OCI-LY1 (cell line): ENCODE data around the gene TM2D1.
A peak's percentile ranks its signal among the peaks of the same experiment; 100 is the strongest.

Experiments
- H2AFZ ChIP-seq: fragments of 200-600 bp; sonication (generic), shearing (Covaris generic); 2 replicates; pipeline ENCODE4 v1.6.0; 2014; ENCODE audit warnings: antibody characterized with exemption, mild to moderate bottlenecking, low read length
- H3F3A ChIP-seq: fragments of 200-600 bp; sonication (generic), shearing (Covaris generic); 2 replicates; pipeline ENCODE4 v1.6.0; 2014; ENCODE audit warnings: mild to moderate bottlenecking, antibody characterized with exemption, low read length, moderate library complexity; ENCODE audit not compliant: insufficient read depth
- H3K27ac ChIP-seq: fragments of 200-600 bp; sonication (generic); 2 replicates; pipeline ENCODE4 v1.5.1; 2014; ENCODE audit warnings: low read length, mixed run types, mild to moderate bottlenecking, low read depth; ENCODE audit not compliant: poor library complexity, severe bottlenecking
- H3K27me3 ChIP-seq: fragments of 200-600 bp; sonication (generic); 2 replicates; pipeline ENCODE4 v1.6.0; 2014; ENCODE audit warnings: antibody characterized with exemption, mild to moderate bottlenecking, low read length, moderate library complexity; ENCODE audit not compliant: insufficient read depth
- H3K36me3 ChIP-seq: fragments of 200-600 bp; sonication (generic); 2 replicates; pipeline ENCODE4 v1.6.1; 2014; ENCODE audit warnings: mild to moderate bottlenecking, antibody characterized with exemption, low read length, moderate library complexity, mixed read lengths; ENCODE audit not compliant: insufficient read depth
- H3K4me1 ChIP-seq: fragments of 200-600 bp; sonication (generic); 2 replicates; pipeline ENCODE4 v1.5.1; 2014; ENCODE audit warnings: mild to moderate bottlenecking, low read length, moderate library complexity; ENCODE audit not compliant: insufficient read depth, severe bottlenecking
- H3K4me2 ChIP-seq: fragments of 200-600 bp; sonication (generic), shearing (Covaris generic); 2 replicates; pipeline ENCODE4 v1.6.1; 2014; ENCODE audit warnings: low read length
- H3K4me3 ChIP-seq: fragments of 200-600 bp; sonication (generic); 2 replicates; pipeline ENCODE4 v1.5.1; 2014; ENCODE audit warnings: low read length, low read depth, mild to moderate bottlenecking, mixed read lengths; ENCODE audit not compliant: poor library complexity, severe bottlenecking
- H3K79me2 ChIP-seq: fragments of 200-600 bp; shearing (Covaris generic); 2 replicates; pipeline ENCODE4 v1.6.1; 2016; ENCODE audit warnings: mixed run types, low read length, mixed read lengths; ENCODE audit not compliant: insufficient read depth
- H3K9ac ChIP-seq: fragments of 200-600 bp; sonication (generic), shearing (Covaris generic); 2 replicates; pipeline ENCODE4 v1.6.1; 2014; ENCODE audit warnings: mild to moderate bottlenecking, low read length, mixed read lengths
- H3K9me2 ChIP-seq: fragments of 200-600 bp; sonication (generic), shearing (Covaris generic); 2 replicates; pipeline ENCODE4 v1.6.1; 2014; ENCODE audit warnings: low read depth, mild to moderate bottlenecking, low read length, mixed read lengths
- H3K9me3 ChIP-seq: fragments of 200-600 bp; shearing (Covaris generic); 2 replicates; pipeline ENCODE4 v1.6.1; 2014; ENCODE audit warnings: low read length, mixed read lengths
- H4K20me1 ChIP-seq: fragments of 200-600 bp; sonication (generic), shearing (Covaris generic); 2 replicates; pipeline ENCODE4 v1.6.0; 2016; ENCODE audit warnings: mild to moderate bottlenecking, low read length; ENCODE audit not compliant: insufficient read depth
- EZH2 ChIP-seq: fragments of 200-600 bp; sonication (generic), shearing (Covaris generic); IDR thresholded peaks from 2 replicates; pipeline ENCODE4 v1.8.0; 2017; ENCODE audit warnings: borderline replicate concordance, mixed run types, mild to moderate bottlenecking, antibody characterized with exemption, low read length, moderate library complexity, mixed read lengths
- TF ChIP-seq, protein P1 (sequence below): fragments of 200-600 bp; sonication (generic), shearing (Covaris generic); IDR thresholded peaks from 2 replicates; pipeline ENCODE4 v1.5.1; 2017; ENCODE audit warnings: mild to moderate bottlenecking, antibody characterized with exemption, low read length, moderate library complexity, mixed read lengths

Gene TM2D1

DNA sequence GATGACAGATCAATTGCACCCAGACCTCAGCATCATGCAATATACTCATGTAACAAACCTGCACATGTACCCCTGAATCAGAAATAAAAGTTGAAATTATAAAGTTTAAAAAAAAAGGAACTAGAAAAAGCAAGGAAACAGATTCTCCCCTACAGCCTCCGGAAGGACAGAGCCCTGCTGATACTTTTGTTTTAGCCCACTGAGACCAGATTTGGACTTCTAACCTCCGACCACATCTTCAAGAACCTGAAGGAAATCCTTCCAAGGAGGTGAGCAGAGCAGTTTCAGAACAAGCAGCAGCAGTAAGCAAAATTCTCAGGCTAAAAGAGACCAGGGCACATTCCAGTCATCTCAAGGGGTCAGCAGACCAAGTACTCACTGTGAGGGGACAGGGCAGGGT, 54.5 kb downstream of the TM2D1 start:
- no peak overlapping the region for H2AFZ ChIP-seq
- no peaks in the 10 kb centered on the region for H3K9me3 ChIP-seq
- H3K9ac ChIP-seq: no peak overlapping the region
- no peak overlapping the region for H3K4me2 ChIP-seq
- H3K9me2 ChIP-seq: no peaks in the 10 kb centered on the region
- no peaks in the 10 kb centered on the region for H3K36me3 ChIP-seq
- no peaks in the 10 kb centered on the region for H4K20me1 ChIP-seq
- H3K27ac ChIP-seq: no peak overlapping the region
- H3K4me3 ChIP-seq: no peak overlapping the region
- no peaks in the 10 kb centered on the region for H3K79me2 ChIP-seq
- H3F3A ChIP-seq: no peaks in the 10 kb centered on the region
- no peaks in the 10 kb centered on the region for H3K27me3 ChIP-seq
- no peaks in the 10 kb centered on the region for H3K4me1 ChIP-seq
- TF ChIP-seq, protein P1, sequence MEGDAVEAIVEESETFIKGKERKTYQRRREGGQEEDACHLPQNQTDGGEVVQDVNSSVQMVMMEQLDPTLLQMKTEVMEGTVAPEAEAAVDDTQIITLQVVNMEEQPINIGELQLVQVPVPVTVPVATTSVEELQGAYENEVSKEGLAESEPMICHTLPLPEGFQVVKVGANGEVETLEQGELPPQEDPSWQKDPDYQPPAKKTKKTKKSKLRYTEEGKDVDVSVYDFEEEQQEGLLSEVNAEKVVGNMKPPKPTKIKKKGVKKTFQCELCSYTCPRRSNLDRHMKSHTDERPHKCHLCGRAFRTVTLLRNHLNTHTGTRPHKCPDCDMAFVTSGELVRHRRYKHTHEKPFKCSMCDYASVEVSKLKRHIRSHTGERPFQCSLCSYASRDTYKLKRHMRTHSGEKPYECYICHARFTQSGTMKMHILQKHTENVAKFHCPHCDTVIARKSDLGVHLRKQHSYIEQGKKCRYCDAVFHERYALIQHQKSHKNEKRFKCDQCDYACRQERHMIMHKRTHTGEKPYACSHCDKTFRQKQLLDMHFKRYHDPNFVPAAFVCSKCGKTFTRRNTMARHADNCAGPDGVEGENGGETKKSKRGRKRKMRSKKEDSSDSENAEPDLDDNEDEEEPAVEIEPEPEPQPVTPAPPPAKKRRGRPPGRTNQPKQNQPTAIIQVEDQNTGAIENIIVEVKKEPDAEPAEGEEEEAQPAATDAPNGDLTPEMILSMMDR: no peak
- no peak for TF ChIP-seq EZH2

DNA sequence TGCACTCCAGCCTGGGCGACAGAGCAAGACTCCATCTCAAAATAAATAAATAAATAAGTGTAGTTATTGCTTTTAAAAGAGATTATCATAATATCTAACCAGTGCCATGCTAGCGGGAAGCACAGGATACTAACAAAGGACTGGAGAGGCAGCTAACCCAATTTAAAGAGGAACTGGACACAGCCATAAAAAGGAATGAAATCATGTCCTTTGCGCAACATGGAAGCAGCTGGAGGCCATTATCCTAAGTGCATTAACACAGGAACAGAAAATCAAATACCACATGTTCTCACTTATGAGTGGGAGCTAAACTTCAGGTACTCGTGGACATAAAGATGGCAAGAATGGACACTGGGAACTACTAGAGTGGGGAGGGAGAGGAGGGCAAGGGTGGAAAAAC, 54.9 kb downstream of the TM2D1 start:
- no peak overlapping the region for H3K4me2 ChIP-seq

GRCh38 chr1:61659061-61659460, 65.9 kb downstream of the TM2D1 start:
- Histone ChIP-seq H3K4me1 (no peaks in the 10 kb centered on the region), H3K9me2 (no peaks in the 10 kb centered on the region)
- TF ChIP-seq EZH2: no peak
- TF ChIP-seq, protein P1: peak; percentile 56

More for the DNA sequence above, 54.9 kb downstream of the TM2D1 start:
- H3K27me3 ChIP-seq: no peaks in the 10 kb centered on the region
- no peaks in the 10 kb centered on the region for H3K4me1 ChIP-seq
- TF ChIP-seq EZH2: no peak
- TF ChIP-seq, protein P1: no peak
- H3K79me2 ChIP-seq: no peaks in the 10 kb centered on the region
- no peak overlapping the region for H2AFZ ChIP-seq
- H3K27ac ChIP-seq: no peak overlapping the region
- no peak overlapping the region for H3K4me3 ChIP-seq
- no peak overlapping the region for H3K9ac ChIP-seq
- H3K36me3 ChIP-seq: no peaks in the 10 kb centered on the region
- no peaks in the 10 kb centered on the region for H3K9me2 ChIP-seq
- H4K20me1 ChIP-seq: no peaks in the 10 kb centered on the region
- H3F3A ChIP-seq: no peaks in the 10 kb centered on the region
- H3K9me3 ChIP-seq: no peaks in the 10 kb centered on the region

More at GRCh38 chr1:61659061-61659460, 65.9 kb downstream of the TM2D1 start:
- no peak overlapping the region for H3K4me2 ChIP-seq
- H3K9me3 ChIP-seq: no peaks in the 10 kb centered on the region
- no peaks in the 10 kb centered on the region for H4K20me1 ChIP-seq
- H2AFZ ChIP-seq: no peak overlapping the region
- H3K9ac ChIP-seq: no peak overlapping the region
- no peak overlapping the region for H3K27ac ChIP-seq
- H3K4me3 ChIP-seq: no peak overlapping the region
- H3K27me3 ChIP-seq: no peaks in the 10 kb centered on the region; the same call in 1 of the 2 replicates
- H3K36me3 ChIP-seq: no peaks in the 10 kb centered on the region
- no peaks in the 10 kb centered on the region for H3F3A ChIP-seq
- no peaks in the 10 kb centered on the region for H3K79me2 ChIP-seq
